IMR-90 (cell line): ENCODE results near the gene RFK. TPM values are rescaled to one million over a fixed set of nuclear protein-coding genes. Genes with fewer than 3 reads are reported as not detected.

ENCODE experiments used
- ATAC-seq: fragments of 200-7000 bp; cut with Tn5 transposase; 2 replicates; pipeline ENCODE4 v1.9.1; 2020; ENCODE audit warnings: low read depth, mild to moderate bottlenecking, moderate library complexity
- BruUV-seq: library from RNA; stranded (reverse); fragments of 400-500 nt; replicated peaks from 2 replicates; lab custom pipeline; 2021; lab: Mats Ljungman, UMichigan
- CTCF ChIA-PET: fragments of 300-600 bp; formaldehyde crosslinking; extraction: SDS; loops from one replicate; lab custom pipeline; 2021; ENCODE audit warnings: antibody characterized with exemption; lab: Yijun Ruan, JAX
- POLR2A ChIA-PET: fragments of 300-600 bp; sonication (Branson Sonifier 250); formaldehyde crosslinking; loops from one replicate; lab custom pipeline; 2022; ENCODE audit warnings: antibody characterized with exemption; ENCODE audit not compliant: unreplicated experiment; lab: Charles Lee
- DNase-seq: peaks from one replicate; pipeline ENCODE4 v3.0.0; 2013
- H2AFZ ChIP-seq: replicated peaks from 2 replicates; pipeline ENCODE3; 2013; ENCODE audit warnings: low read length, mild to moderate bottlenecking; ENCODE audit not compliant: poor library complexity
- H2AK5ac ChIP-seq: 2 replicates; pipeline ENCODE4 v1.6.1; 2013; ENCODE audit warnings: low read depth, low read length, inconsistent platforms
- H2AK9ac ChIP-seq: replicated peaks from 2 replicates; pipeline ENCODE3; 2013; ENCODE audit warnings: mild to moderate bottlenecking, low read depth, low read length, moderate library complexity; ENCODE audit not compliant: poor library complexity
- H2BK120ac ChIP-seq: 2 replicates; pipeline ENCODE4 v1.6.1; 2013; ENCODE audit warnings: low read depth, low read length, inconsistent platforms
- H2BK15ac ChIP-seq: 3 replicates; pipeline ENCODE4 v1.6.1; 2013; ENCODE audit warnings: low read depth, low read length, inconsistent platforms
- H2BK20ac ChIP-seq: 2 replicates; pipeline ENCODE4 v1.6.1; 2013; ENCODE audit warnings: low read depth, mild to moderate bottlenecking, inconsistent platforms, low read length, moderate library complexity
- H2BK5ac ChIP-seq: 2 replicates; pipeline ENCODE4 v1.6.1; 2013; ENCODE audit warnings: mild to moderate bottlenecking, low read depth, low read length, inconsistent platforms; ENCODE audit not compliant: poor library complexity, severe bottlenecking
- H3K14ac ChIP-seq: replicated peaks from 2 replicates; pipeline ENCODE4 v1.6.1; 2013; ENCODE audit warnings: low read depth, low read length, inconsistent platforms
- H3K18ac ChIP-seq: 2 replicates; pipeline ENCODE4 v1.6.1; 2013; ENCODE audit warnings: low read depth, low read length, control low read depth
- H3K23ac ChIP-seq: 2 replicates; pipeline ENCODE4 v1.6.1; 2013; ENCODE audit warnings: low read depth, low read length, inconsistent platforms
- H3K27ac ChIP-seq: 2 replicates; pipeline ENCODE4 v1.5.1; 2013; ENCODE audit warnings: mild to moderate bottlenecking, control low read depth, low read length; ENCODE audit not compliant: insufficient read depth
- H3K27me3 ChIP-seq: 2 replicates; pipeline ENCODE4 v1.6.1; 2013; ENCODE audit warnings: low read length; ENCODE audit not compliant: control insufficient read depth, insufficient read depth
- H3K36me3 ChIP-seq: 2 replicates; pipeline ENCODE4 v1.6.1; 2013; ENCODE audit warnings: low read length, mixed read lengths; ENCODE audit not compliant: control insufficient read depth, insufficient read depth
- H3K4ac ChIP-seq: 2 replicates; pipeline ENCODE4 v1.6.1; 2013; ENCODE audit warnings: low read depth, low read length, inconsistent platforms
- H3K4me1 ChIP-seq: 2 replicates; pipeline ENCODE4 v1.6.1; 2013; ENCODE audit warnings: low read length, mixed read lengths; ENCODE audit not compliant: control insufficient read depth, insufficient read depth
- H3K4me2 ChIP-seq: 2 replicates; pipeline ENCODE4 v1.6.1; 2013; ENCODE audit warnings: low read depth, mild to moderate bottlenecking, control low read depth, low read length, moderate library complexity
- H3K4me3 ChIP-seq: 2 replicates; pipeline ENCODE4 v1.5.1; 2013; ENCODE audit warnings: low read depth, mild to moderate bottlenecking, control low read depth, low read length, moderate library complexity; ENCODE audit not compliant: insufficient read depth
- H3K56ac ChIP-seq: 2 replicates; pipeline ENCODE4 v1.6.1; 2013; ENCODE audit warnings: low read length, inconsistent platforms; ENCODE audit not compliant: insufficient read depth; ENCODE audit errors: extremely low read depth
- H3K79me1 ChIP-seq, 2 experiments: 2 replicates each; pipeline ENCODE4 v1.6.1; 2013; ENCODE audit warnings: low read length in 2 of 2, inconsistent platforms in 1 of 2, low read depth in 1 of 2
- H3K9ac ChIP-seq: 2 replicates; pipeline ENCODE4 v1.6.1; 2013; ENCODE audit warnings: low read depth, low read length, control low read depth
- H3K9me1 ChIP-seq: 2 replicates; pipeline ENCODE4 v1.6.1; 2013; ENCODE audit warnings: low read length, inconsistent platforms; ENCODE audit not compliant: insufficient read depth
- H3K9me3 ChIP-seq: 2 replicates; pipeline ENCODE4 v1.6.1; 2013; ENCODE audit warnings: low read length; ENCODE audit not compliant: control insufficient read depth, insufficient read depth
- H4K20me1 ChIP-seq: 2 replicates; pipeline ENCODE4 v1.6.1; 2013; ENCODE audit warnings: low read length, inconsistent platforms; ENCODE audit not compliant: insufficient read depth
- H4K5ac ChIP-seq: 2 replicates; pipeline ENCODE4 v1.6.1; 2013; ENCODE audit warnings: mild to moderate bottlenecking, low read depth, low read length, control low read depth
- H4K8ac ChIP-seq, 2 experiments: 2 replicates each; pipeline ENCODE4 v1.6.1; 2013; ENCODE audit warnings: low read depth in 2 of 2, low read length in 2 of 2, control low read depth in 1 of 2, inconsistent platforms in 1 of 2
- H4K91ac ChIP-seq: 2 replicates; pipeline ENCODE4 v1.6.1; 2013; ENCODE audit warnings: low read depth, low read length, inconsistent platforms; ENCODE audit not compliant: insufficient read depth
- MAZ ChIP-seq: IDR thresholded peaks from 2 replicates; pipeline ENCODE4 v1.6.1; 2012; ENCODE audit warnings: low read depth, mild to moderate bottlenecking, low read length, improper control_type of control experiment, moderate library complexity, borderline replicate concordance
- MXI1 ChIP-seq: IDR thresholded peaks from 2 replicates; pipeline ENCODE4 v1.6.1; 2012; ENCODE audit warnings: low read depth, mild to moderate bottlenecking, low read length, moderate library complexity, borderline replicate concordance
- whole genome bisulfite sequencing, 2 experiments: methylation state at CpG; one replicate each; pipeline versions ENCODE4 v1.1.5 to v1.1.7; 2013; ENCODE audit warnings: missing lambda C conversion rate in 2 of 2; ENCODE audit not compliant: insufficient read length in 1 of 2; ENCODE audit errors: extremely low coverage in 2 of 2; 5-methylcytosine and 5-hydroxymethylcytosine counted together
- dilution Hi-C: fragments of 300-500 bp; cut with HindIII; formaldehyde crosslinking; loops from one replicate; pipeline ENCODE4 v1.14.3; 2018; ENCODE audit warnings: low sequenced_read_pairs; ENCODE audit not compliant: unreplicated experiment
- in situ Hi-C: fragments of 300-500 bp; cut with MboI; formaldehyde crosslinking; loops from 3 replicates; pipeline ENCODE4 v1.14.3; 2019; ENCODE audit warnings: low sequenced_read_pairs, inconsistent platforms, mixed read lengths
- intact Hi-C: fragments of 100-400 bp; cut with micrococcal nuclease; formaldehyde crosslinking; loops from 2 replicates; pipeline ENCODE4 v1.10.0; 2022
- polyA plus RNA-seq, 3 experiments: library from polyadenylated mRNA; depleted of rRNA; stranded (reverse); fragments of >200 nt; gene quantifications; 2 replicates each; pipeline ENCODE4 v1.2.3, GENCODE V29; 2012; ENCODE audit warnings: low replicate concordance in 1 of 3
- total RNA-seq: library from RNA; depleted of rRNA; stranded (reverse); fragments of >200 nt; gene quantifications from 2 replicates; pipeline ENCODE4 v1.2.3, GENCODE V29; 2012

The RFK gene
- total and polyA plus RNA-seq, 2 of the 4 experiments (the other 2 are of a cell fraction): 10.3 to 13.8 TPM

DNA sequence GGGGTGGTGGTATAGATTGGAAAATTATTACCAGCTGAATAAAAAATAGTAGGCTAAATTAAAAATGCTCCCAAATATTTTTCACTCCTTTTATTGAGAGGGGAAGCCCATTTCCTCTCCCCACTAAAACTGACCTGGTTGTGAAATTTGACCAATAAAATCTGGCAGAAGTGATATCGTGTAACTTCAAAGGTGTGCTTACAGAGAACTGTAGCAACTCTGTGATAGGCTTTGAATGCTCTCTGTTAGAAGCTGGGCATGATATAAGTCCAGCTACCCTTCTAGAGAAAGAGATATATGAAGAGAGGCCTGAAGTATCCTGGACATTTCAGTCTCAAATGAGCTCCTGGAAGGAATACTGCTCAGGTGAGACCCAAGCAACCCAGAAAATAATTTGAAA, 10.2 kb upstream of the RFK start:
- no peak overlapping the region for H3K4me3 ChIP-seq
- ChIA-PET CTCF (interaction anchor here (0.6 to 1.0 kb wide), 3 partner anchors 12 to 412 kb away, joined by 3 to 5 read pairs (median 4); no protein-coding TSS in a partner anchor), POLR2A (no interaction called here)
- DNase-seq: no peak
- H2AK9ac ChIP-seq: no peak overlapping the region
- WGBS, 2 experiments: no CpG with 5 or more reads among the region's 1 CpG
- H2BK120ac ChIP-seq: no peak overlapping the region
- no peak overlapping the region for H3K23ac ChIP-seq
- H3K27me3 ChIP-seq: no peaks in the 10 kb centered on the region
- no peak overlapping the region for H3K14ac ChIP-seq
- H3K4ac ChIP-seq: no peak overlapping the region
- H3K9me3 ChIP-seq: no peaks in the 10 kb centered on the region
- dilution Hi-C loops (no loop called here), intact Hi-C loops (loop anchor here (5.0 kb wide), 1 partner anchor 48 kb away; no protein-coding TSS in a partner anchor), in situ Hi-C loops (no loop called here)
- no peaks in the 10 kb centered on the region for H3K36me3 ChIP-seq
- H3K9ac ChIP-seq: no peak overlapping the region
- peaks cover 7% of the 10 kb centered on the region for H3K4me1 ChIP-seq
- no peak overlapping the region for H3K27ac ChIP-seq
- H2AFZ ChIP-seq: no peak overlapping the region
- TF ChIP-seq MAZ: no peak
- TF ChIP-seq MXI1: no peak
- no peak for ATAC-seq
- H3K56ac ChIP-seq: no peak overlapping the region
- H2BK15ac ChIP-seq: no peak overlapping the region
- no peak overlapping the region for H4K5ac ChIP-seq
- no peak overlapping the region for H3K18ac ChIP-seq
- no peak overlapping the region for H2BK5ac ChIP-seq
- no peak overlapping the region for H3K4me2 ChIP-seq
- H3K79me1 ChIP-seq: no peaks in the 10 kb centered on the region
- no peak overlapping the region for H2BK20ac ChIP-seq
- no peak overlapping the region for H4K8ac ChIP-seq
- H3K9me1 ChIP-seq: no peaks in the 10 kb centered on the region
- H4K20me1 ChIP-seq: no peaks in the 10 kb centered on the region
- H2AK5ac ChIP-seq: no peak overlapping the region
- no peak overlapping the region for H4K91ac ChIP-seq
- BruUV-seq: no TSS peak
